A549 (cell line): Measurements from ENCODE around the gene LRCH1. TPM values are rescaled to one million over a fixed set of nuclear protein-coding genes. Genes with fewer than 3 reads are reported as not detected.

ENCODE experiments used
- ATAC-seq, 2 experiments: fragments of 200-7000 bp in 1 of 2; fragments of >200 bp in 1 of 2; cut with Nextera tagmentation in 1 of 2; cut with Tn5 transposase in 1 of 2; 3 replicates each; pipeline versions ENCODE4 v1.8.0 to v1.9.1; 2018 to 2020; ENCODE audit warnings: mild to moderate bottlenecking in 1 of 2, moderate library complexity in 1 of 2
- CTCF ChIA-PET: fragments of 300-600 bp; sonication (Branson Sonifier 250); formaldehyde crosslinking; extraction: SDS; loops from one replicate; lab custom pipeline; 2021; ENCODE audit warnings: antibody characterized with exemption, inconsistent platforms; lab: Yijun Ruan, JAX
- POLR2A ChIA-PET: fragments of 350-600 bp; formaldehyde crosslinking; extraction: SDS; loops from one replicate; lab custom pipeline; 2021; ENCODE audit warnings: antibody characterized with exemption, inconsistent platforms; lab: Yijun Ruan, JAX
- DNase-seq, 2 experiments: peaks; one replicate each; pipeline versions ENCODE4 v3.0.0 to v3.0.0-alpha.2; 2011 to 2016; ENCODE audit warnings: low read depth in 1 of 2, low spot score in 1 of 2
- FAIRE-seq: peaks from 2 replicates; lab custom pipeline; 2011; peaks lifted over from hg19 to GRCh38; lab: Jason Lieb, UNC
- H3K27ac ChIP-seq, 2 experiments: fragments of >200 bp; sonication (Bioruptor Twin); formaldehyde crosslinking; 3 replicates each; pipeline ENCODE4 v1.5.1; 2016 to 2017
- H3K4me1 ChIP-seq: fragments of >200 bp; sonication (Bioruptor Twin); formaldehyde crosslinking; 3 replicates; pipeline ENCODE4 v1.6.1; 2016
- H3K4me2 ChIP-seq: fragments of >200 bp; sonication (Bioruptor Twin); formaldehyde crosslinking; 3 replicates; pipeline ENCODE4 v1.6.1; 2016
- H3K4me3 ChIP-seq: fragments of >200 bp; sonication (Bioruptor Twin); formaldehyde crosslinking; 3 replicates; pipeline ENCODE4 v1.5.1; 2016
- H3K9me3 ChIP-seq: fragments of >200 bp; sonication (Bioruptor Twin); formaldehyde crosslinking; 3 replicates; pipeline ENCODE4 v1.6.1; 2016
- BHLHE40 ChIP-seq: IDR thresholded peaks from 2 replicates; pipeline ENCODE4 v1.6.1; 2012; ENCODE audit warnings: low read depth, low read length, inconsistent platforms
- CBX8 ChIP-seq: fragments of 200-600 bp; sonication (generic); IDR thresholded peaks from 2 replicates; pipeline ENCODE4 v1.6.1; 2016
- CEBPB ChIP-seq, 2 experiments: fragments of >200 bp in 1 of 2; sonication (Bioruptor Twin) in 1 of 2; formaldehyde crosslinking in 1 of 2; IDR thresholded peaks; 2 replicates each; pipeline ENCODE4 v1.6.1; 2012 to 2016
- CHD2 ChIP-seq: fragments of 150-350 bp; IDR thresholded peaks from 2 replicates; pipeline ENCODE4 v1.6.1; 2014; ENCODE audit warnings: low read length; ENCODE audit not compliant: partially characterized antibody
- CHD4 ChIP-seq: fragments of 200-600 bp; sonication (generic); IDR thresholded peaks from 2 replicates; pipeline ENCODE4 v1.6.1; 2016; ENCODE audit warnings: antibody characterized with exemption, mild to moderate bottlenecking, borderline replicate concordance
- CTCF ChIP-seq: fragments of >200 bp; sonication (Bioruptor Twin); formaldehyde crosslinking; IDR thresholded peaks from 3 replicates; pipeline ENCODE4 v1.5.1; 2016
- EHF ChIP-seq: fragments of 250-450 bp; sonication (Bioruptor Pico); IDR thresholded peaks from 2 replicates; pipeline ENCODE4 v1.5.0; 2020; ENCODE audit warnings: mild to moderate bottlenecking
- EHMT2 ChIP-seq: fragments of 200-600 bp; sonication (generic); IDR thresholded peaks from 2 replicates; pipeline ENCODE4 v1.6.1; 2016; ENCODE audit warnings: antibody characterized with exemption, low read depth, mild to moderate bottlenecking, moderate library complexity
- EP300 ChIP-seq, 2 experiments: fragments of >200 bp; sonication (Bioruptor Twin); formaldehyde crosslinking; IDR thresholded peaks; 2 replicates in 1 of 2; 3 replicates in 1 of 2; pipeline ENCODE4 v1.6.1; 2016 to 2017
- FOSB ChIP-seq: fragments of 250-450 bp; sonication (Bioruptor Pico); IDR thresholded peaks from 2 replicates; pipeline ENCODE4 v1.5.0; 2020; ENCODE audit warnings: mild to moderate bottlenecking, moderate library complexity
- FOSL2 ChIP-seq, 2 experiments: fragments of 450-650 bp in 1 of 2; fragments of >200 bp in 1 of 2; sonication (Bioruptor Twin) in 1 of 2; formaldehyde crosslinking; IDR thresholded peaks; 2 replicates each; pipeline versions ENCODE4 v1.5.0 to v1.6.1; 2016 to 2020; ENCODE audit warnings: mild to moderate bottlenecking in 1 of 2, moderate library complexity in 1 of 2
- GATA3 ChIP-seq: IDR thresholded peaks from 2 replicates; pipeline ENCODE4 v1.6.1; 2012; ENCODE audit warnings: borderline replicate concordance
- HEYL ChIP-seq: fragments of 250-450 bp; sonication (Bioruptor Pico); IDR thresholded peaks from 2 replicates; pipeline ENCODE4 v1.8.0; 2021; ENCODE audit warnings: mild to moderate bottlenecking, moderate library complexity
- HMGXB4 ChIP-seq: fragments of 250-450 bp; sonication (Bioruptor Pico); IDR thresholded peaks from 2 replicates; pipeline ENCODE4 v1.5.0; 2021; ENCODE audit warnings: mild to moderate bottlenecking, moderate library complexity, borderline replicate concordance
- HOXA7 ChIP-seq: fragments of 250-450 bp; sonication (Bioruptor Pico); IDR thresholded peaks from 2 replicates; pipeline ENCODE4 v1.5.0; 2020; ENCODE audit warnings: mild to moderate bottlenecking, moderate library complexity
- HOXB13 ChIP-seq: fragments of 250-450 bp; sonication (Bioruptor Pico); IDR thresholded peaks from 2 replicates; pipeline ENCODE4 v1.5.0; 2020; ENCODE audit warnings: low read depth, mild to moderate bottlenecking, moderate library complexity
- JUN ChIP-seq, 2 experiments: fragments of >200 bp; sonication (Bioruptor Twin); formaldehyde crosslinking; IDR thresholded peaks; 2 replicates in 1 of 2; 3 replicates in 1 of 2; pipeline ENCODE4 v1.6.1; 2016 to 2017
- KDM1A ChIP-seq: fragments of 200-600 bp; sonication (generic); IDR thresholded peaks from 2 replicates; pipeline ENCODE4 v1.6.1; 2016; ENCODE audit warnings: low read depth, mild to moderate bottlenecking
- NPAS2 ChIP-seq: fragments of 250-450 bp; sonication (Bioruptor Pico); IDR thresholded peaks from 2 replicates; pipeline ENCODE4 v1.8.0; 2022; ENCODE audit warnings: mild to moderate bottlenecking, moderate library complexity, borderline replicate concordance
- NR3C1 ChIP-seq: fragments of >200 bp; sonication (Bioruptor Twin); formaldehyde crosslinking; IDR thresholded peaks from 3 replicates; pipeline ENCODE4 v1.6.1; 2017
- RAD21 ChIP-seq, 2 experiments: fragments of >200 bp in 1 of 2; sonication (Bioruptor Twin) in 1 of 2; formaldehyde crosslinking in 1 of 2; IDR thresholded peaks in 1 of 2; conservative IDR thresholded peaks in 1 of 2; 2 replicates in 1 of 2; 3 replicates in 1 of 2; pipeline ENCODE4 v1.6.1; 2012 to 2018; ENCODE audit warnings: inconsistent platforms in 1 of 2
- RARB ChIP-seq: fragments of 250-450 bp; sonication (Bioruptor Pico); IDR thresholded peaks from 2 replicates; pipeline ENCODE4 v1.8.0; 2021; ENCODE audit warnings: mild to moderate bottlenecking, moderate library complexity
- RFX5 ChIP-seq: fragments of 450-650 bp; IDR thresholded peaks from 2 replicates; pipeline ENCODE4 v1.7.1; 2014; ENCODE audit warnings: antibody characterized with exemption, mild to moderate bottlenecking, moderate library complexity
- RNF2 ChIP-seq: fragments of 200-600 bp; sonication (generic); IDR thresholded peaks from 2 replicates; pipeline ENCODE4 v1.6.1; 2016; ENCODE audit warnings: low read depth, mild to moderate bottlenecking, antibody characterized with exemption, moderate library complexity, borderline replicate concordance
- SREBF2 ChIP-seq: fragments of 450-650 bp; IDR thresholded peaks from 2 replicates; pipeline ENCODE4 v1.6.1; 2014; ENCODE audit warnings: mild to moderate bottlenecking, moderate library complexity
- ZC3H11A ChIP-seq: fragments of 450-650 bp; IDR thresholded peaks from 2 replicates; pipeline ENCODE4 v1.6.1; 2014; ENCODE audit warnings: antibody characterized with exemption, mild to moderate bottlenecking
- ZNF302 ChIP-seq: fragments of 250-450 bp; sonication (Bioruptor Pico); IDR thresholded peaks from 2 replicates; pipeline ENCODE4 v1.9.0; 2021; ENCODE audit warnings: inconsistent platforms, mild to moderate bottlenecking, moderate library complexity
- ZSCAN20 ChIP-seq: fragments of 250-450 bp; sonication (Bioruptor Pico); IDR thresholded peaks from 2 replicates; pipeline ENCODE4 v1.8.0; 2022; ENCODE audit warnings: mild to moderate bottlenecking, moderate library complexity
- WGBS: methylation state at CpG from one replicate; pipeline ENCODE4 v1.1.6; 2017; ENCODE audit errors: missing lambda C conversion rate; 5-methylcytosine and 5-hydroxymethylcytosine counted together
- polyA plus RNA-seq, 4 experiments: library from polyadenylated mRNA; depleted of rRNA in 3 of 4; stranded (reverse); fragments of >200 nt; fragmentation: RNase III in 1 of 4; extraction: RNeasy Plus Mini Kit Qiagen cat#74134 plus additional on column Dnase treatment in 1 of 4; gene quantifications; 2 replicates in 3 of 4; 3 replicates in 1 of 4; pipeline ENCODE4 v1.2.3, GENCODE V29; 2011 to 2017
- TF ChIP-seq, protein P1 (sequence below): fragments of 250-450 bp; sonication (Bioruptor Pico); IDR thresholded peaks from 2 replicates; pipeline ENCODE4 v1.5.0; 2020; ENCODE audit warnings: low read depth, mild to moderate bottlenecking, moderate library complexity

LRCH1 gene
- polyA plus RNA-seq, 2 of the 4 experiments (the other 2 are of a cell fraction) = 8.5 to 16.4 TPM

DNA sequence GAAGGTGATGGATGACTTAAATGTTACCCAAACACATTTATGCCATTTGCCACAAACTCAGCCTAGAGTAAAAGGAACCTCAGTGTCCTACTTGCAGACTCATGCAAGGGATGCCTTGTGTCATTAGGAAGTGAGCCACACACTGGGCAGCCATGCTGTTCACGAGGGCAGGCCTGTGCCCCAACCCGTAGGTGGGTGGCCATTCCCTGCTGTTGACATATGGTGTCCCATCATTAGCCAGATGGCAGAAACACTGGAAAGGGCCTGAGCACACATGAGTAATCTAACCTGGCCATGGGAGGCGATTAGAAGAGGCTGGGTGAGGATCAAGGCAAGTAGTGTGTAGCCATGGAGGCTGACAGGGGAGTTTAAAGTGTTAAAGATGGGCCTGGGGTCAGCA, 9.7 kb upstream of the LRCH1 start:
- peaks cover 30% of the 10 kb centered on the region for H3K4me1 ChIP-seq
- no peak overlapping the region for H3K4me3 ChIP-seq
- ATAC-seq (no peak), FAIRE-seq (no peak), DNase-seq (no peak)
- no peak overlapping the region for H3K27ac ChIP-seq
- no peak for TF ChIP-seq RNF2
- TF ChIP-seq FOSB = no peak
- TF ChIP-seq BHLHE40 = no peak
- no peak for TF ChIP-seq FOSL2 (IDR thresholded peaks at IDR 0.05)
- no peak for TF ChIP-seq FOSL2 (CRISPR knock-in tag; IDR thresholded peaks at IDR 0.05)
- no peak for TF ChIP-seq ZNF302 (CRISPR knock-in tag)
- TF ChIP-seq RFX5 = no peak
- no peak for TF ChIP-seq JUN (IDR thresholded peaks at IDR 0.05)
- no peak for TF ChIP-seq HOXA7 (CRISPR knock-in tag)
- no peak for TF ChIP-seq EHMT2
- TF ChIP-seq, protein P1, sequence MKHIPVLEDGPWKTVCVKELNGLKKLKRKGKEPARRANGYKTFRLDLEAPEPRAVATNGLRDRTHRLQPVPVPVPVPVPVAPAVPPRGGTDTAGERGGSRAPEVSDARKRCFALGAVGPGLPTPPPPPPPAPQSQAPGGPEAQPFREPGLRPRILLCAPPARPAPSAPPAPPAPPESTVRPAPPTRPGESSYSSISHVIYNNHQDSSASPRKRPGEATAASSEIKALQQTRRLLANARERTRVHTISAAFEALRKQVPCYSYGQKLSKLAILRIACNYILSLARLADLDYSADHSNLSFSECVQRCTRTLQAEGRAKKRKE (CRISPR knock-in tag) = no peak
- no peak for TF ChIP-seq RARB
- no peak for TF ChIP-seq EHF (CRISPR knock-in tag)
- TF ChIP-seq HMGXB4 (CRISPR knock-in tag) = no peak
- no peak for TF ChIP-seq CHD2
- no peak for TF ChIP-seq CHD4
- no peak for TF ChIP-seq EP300 (IDR thresholded peaks at IDR 0.05)
- no peak for TF ChIP-seq RAD21 (conservative IDR thresholded peaks at IDR 0.05 in 1 of 2, IDR thresholded peaks at IDR 0.05 in 1 of 2)
- no peak for TF ChIP-seq ZSCAN20 (CRISPR knock-in tag)
- TF ChIP-seq KDM1A = no peak
- 69% methylated on average over 1 of the region's 3 CpGs for WGBS
- H3K9me3 ChIP-seq = no peaks in the 10 kb centered on the region
- CTCF ChIA-PET = no interaction called here
- POLR2A ChIA-PET = no interaction called here
- H3K4me2 ChIP-seq = no peak overlapping the region

GRCh38 chr13:46544208-46544607, 8.8 kb upstream of the LRCH1 start:
- CTCF ChIA-PET = no interaction called here
- no peak for DNase-seq
- no peak overlapping the region for H3K27ac ChIP-seq
- H3K9me3 ChIP-seq = no peaks in the 10 kb centered on the region
- POLR2A ChIA-PET = no interaction called here
- no peak for TF ChIP-seq CHD4
- TF ChIP-seq CEBPB (IDR thresholded peaks at IDR 0.05) = no peak
- no peak for TF ChIP-seq SREBF2
- TF ChIP-seq ZC3H11A = no peak
- no peak for TF ChIP-seq NR3C1
- TF ChIP-seq CBX8 = no peak
- TF ChIP-seq ZSCAN20 (CRISPR knock-in tag) = no peak
- no peak for TF ChIP-seq RARB
- TF ChIP-seq HOXB13 (CRISPR knock-in tag) = no peak
- no peak for TF ChIP-seq GATA3
- no peak for TF ChIP-seq CTCF
- no peak for TF ChIP-seq HEYL (CRISPR knock-in tag)
- TF ChIP-seq HMGXB4 (CRISPR knock-in tag) = no peak
- TF ChIP-seq RAD21 (conservative IDR thresholded peaks at IDR 0.05 in 1 of 2, IDR thresholded peaks at IDR 0.05 in 1 of 2) = no peak
- no peak for TF ChIP-seq NPAS2 (CRISPR knock-in tag)
- no peak overlapping the region for H3K4me2 ChIP-seq
- H3K4me3 ChIP-seq = no peak overlapping the region
- H3K4me1 ChIP-seq = peaks cover 30% of the 10 kb centered on the region
- WGBS = 100% methylated on average over 2 of the region's 2 CpGs
- FAIRE-seq = no peak
- ATAC-seq = no peak
